ENCODE data around the gene DENND1B.

DENND1B gene

GRCh38 chr1:197471248-197471985 lies 303.9 kb downstream of the DENND1B start:
- no peak for DNase-seq (ENCODE audit: low read depth in 2 of 2, low spot score in 1 of 2)

DNA sequence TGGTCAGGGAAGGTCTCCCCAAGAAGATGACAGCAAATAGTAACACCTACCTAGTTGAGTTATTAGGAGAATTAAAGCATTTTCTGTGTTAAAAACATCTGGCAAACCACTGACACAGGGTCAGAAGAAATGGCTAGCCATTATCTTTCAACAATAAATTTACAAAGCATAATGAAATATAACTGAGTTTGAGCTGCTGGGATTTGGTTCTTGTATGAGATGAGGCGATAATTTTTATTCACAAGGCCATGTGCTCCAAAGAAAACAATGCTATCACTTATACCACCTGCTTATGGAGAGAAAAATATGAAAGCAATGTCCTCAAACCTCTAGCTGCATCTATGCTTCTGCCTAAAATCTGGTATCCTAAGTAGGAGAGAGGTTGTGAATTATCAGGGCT lies 304.9 kb downstream of the DENND1B start:
- no peak for DNase-seq (ENCODE audit: low read depth in 2 of 2, low spot score in 1 of 2)

DNA sequence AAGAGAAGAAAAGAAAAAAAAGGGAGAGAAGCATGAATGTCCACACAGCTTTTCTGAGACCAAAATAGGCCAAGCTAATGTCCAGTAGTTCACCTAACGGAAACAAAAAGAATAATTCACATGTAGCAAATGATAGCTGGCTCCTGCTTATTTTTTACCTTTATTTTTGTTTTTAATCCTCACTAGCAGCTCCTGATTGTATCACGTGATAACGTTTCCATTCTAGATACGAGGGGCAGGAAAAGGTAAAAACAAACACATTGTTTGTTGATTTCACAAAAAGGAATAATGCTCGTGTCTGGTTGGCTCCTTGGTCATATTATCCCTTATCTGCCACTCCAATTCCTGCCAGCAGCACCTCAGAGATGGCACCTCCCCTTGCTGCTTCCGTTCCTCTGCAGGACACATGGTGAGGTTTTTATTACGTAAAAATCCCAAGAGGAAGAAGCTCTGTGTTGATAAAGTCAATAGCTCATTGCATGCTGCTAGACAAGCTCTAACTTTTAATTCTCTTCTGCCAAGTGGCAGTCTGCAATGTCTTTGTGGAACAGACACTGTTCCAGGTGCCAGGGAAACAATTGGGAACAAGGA lies 305.6 kb downstream of the DENND1B start:
- no peak for DNase-seq (ENCODE audit: low read depth in 2 of 2, low spot score in 1 of 2)

GRCh38 chr1:197468543-197469175 lies 306.6 kb downstream of the DENND1B start:
- no peak for DNase-seq (ENCODE audit: low read depth in 2 of 2, low spot score in 1 of 2)

- DNase-seq (ENCODE audit: low read depth in 2 of 2, low spot score in 1 of 2), result no peak
These were observed 307.4 kb downstream of the DENND1B start for GRCh38 chr1:197467881-197468280.

GRCh38 chr1:197466813-197467212 lies 308.5 kb downstream of the DENND1B start:
- no peak for DNase-seq (ENCODE audit: low read depth in 2 of 2, low spot score in 1 of 2)

DNA sequence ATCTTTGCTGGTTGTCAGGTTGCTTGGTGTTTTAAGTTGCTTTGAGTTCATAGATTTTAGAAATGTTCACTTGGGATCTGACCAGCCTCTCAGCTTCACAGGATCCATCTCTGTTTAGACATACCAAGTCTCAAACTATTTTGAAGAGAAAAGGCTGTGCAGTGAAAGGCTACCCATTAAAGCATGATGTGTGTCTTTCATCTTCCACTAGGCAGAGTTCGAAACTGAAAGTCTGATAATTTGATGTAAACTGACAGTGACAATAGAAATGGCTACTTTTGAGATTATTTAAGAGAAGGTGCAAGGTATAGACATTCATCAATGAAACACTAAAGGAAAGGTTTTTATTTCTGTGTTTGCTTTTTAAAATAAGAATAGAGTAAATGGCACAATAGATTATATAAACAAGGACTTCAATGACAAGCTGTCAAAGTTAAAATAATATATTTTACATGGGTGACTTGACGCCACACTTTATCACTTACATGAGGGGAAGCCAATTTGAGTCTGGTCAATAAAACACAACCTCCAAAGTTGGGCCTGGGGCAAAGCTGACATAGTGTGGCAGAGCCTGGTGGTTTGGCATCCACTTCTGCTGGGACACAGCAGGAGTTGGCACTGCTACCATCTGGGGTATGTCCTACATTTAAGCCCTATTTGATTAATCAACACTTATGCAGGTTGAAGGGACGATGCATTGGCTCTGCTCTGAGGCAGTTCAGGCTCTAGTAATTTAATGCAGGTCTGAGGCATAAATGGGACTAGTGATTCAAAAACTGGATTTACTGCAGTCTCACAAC lies 309.6 kb downstream of the DENND1B start:
- no peak for DNase-seq (ENCODE audit: low read depth in 2 of 2, low spot score in 1 of 2)

- no peak for DNase-seq (ENCODE audit: low read depth in 2 of 2, low spot score in 1 of 2)
These were observed 311.2 kb downstream of the DENND1B start for GRCh38 chr1:197464044-197464443.

- DNase-seq (ENCODE audit: low read depth in 2 of 2, low spot score in 1 of 2), result no peak
These were observed 312.1 kb downstream of the DENND1B start for GRCh38 chr1:197463142-197463541.

DNA sequence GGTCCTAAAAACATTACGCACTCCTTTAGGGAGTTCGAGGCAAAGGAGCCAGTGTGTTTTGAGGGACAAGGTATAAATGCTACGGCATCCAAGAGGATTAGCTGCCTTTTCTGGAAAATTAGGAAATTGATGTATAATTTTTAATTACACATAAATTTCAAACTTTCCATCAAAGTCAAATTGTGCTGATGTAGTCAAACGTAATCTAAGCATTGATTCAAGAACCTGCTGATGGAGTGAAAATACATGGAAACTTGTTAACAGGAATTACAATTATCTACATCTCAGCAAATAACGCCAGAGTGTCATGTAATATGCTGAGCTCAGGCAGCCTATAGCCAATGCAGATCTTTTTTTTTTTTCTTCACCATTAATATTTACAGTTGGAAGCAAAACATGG lies 312.7 kb downstream of the DENND1B start:
- DNase-seq (ENCODE audit: low read depth in 2 of 2, low spot score in 1 of 2), result no peak

Data from stimulated activated CD8-positive, alpha-beta memory T cell treated with anti-CD3 and anti-CD28 coated beads, Interleukin-4, amount 100 ng/mL, for 1 hour (primary cell).